Lower leg skin (tissue), 3 donors: ENCODE data around the gene CENPP.

ENCODE experiments used
- CTCF ChIP-seq, 3 donors: fragments of 450-650 bp; IDR thresholded peaks; one replicate each; pipeline ENCODE4 v1.5.1; 2016; ENCODE audit warnings: antibody characterized with exemption in 3 of 3, mild to moderate bottlenecking in 3 of 3, moderate library complexity in 2 of 3
- POLR2A ChIP-seq, 2 donors: fragments of 450-650 bp; IDR thresholded peaks; one replicate each; pipeline ENCODE4 v1.6.1; 2016 to 2017; ENCODE audit warnings: antibody characterized with exemption in 2 of 2, mild to moderate bottlenecking in 1 of 2, moderate library complexity in 1 of 2

GRCh38 chr9:92439921-92440750 lies 114.4 kb downstream of the CENPP start:
- TF ChIP-seq CTCF (IDR thresholded peaks at IDR 0.05) (no peak), POLR2A (IDR thresholded peaks at IDR 0.05) (no peak)
